Measurements from ENCODE around the gene DNAJC16. TPM values are rescaled to one million over a fixed set of nuclear protein-coding genes. Genes with fewer than 3 reads are reported as not detected.

Gene DNAJC16
- total and polyA plus RNA-seq, 2 of the 4 experiments (the other 2 are of a cell fraction) = 8.0 to 13.1 TPM

GRCh38 chr1:15504436-15504835, 22.2 kb upstream of the DNAJC16 start:
- H3K27me3 ChIP-seq (ENCODE audit: control insufficient read depth, insufficient read depth, low read length) = no peaks in the 10 kb centered on the region
- H3K56ac ChIP-seq (ENCODE audit: extremely low read depth, insufficient read depth, low read length) = no peak overlapping the region
- H3K4ac ChIP-seq (ENCODE audit: low read depth, low read length) = no peak overlapping the region
- DNase-seq (no peak), ATAC-seq (ENCODE audit: low read depth) (no peak)
- H2BK5ac ChIP-seq (ENCODE audit: low read depth, low read length, poor library complexity, severe bottlenecking) = no peak overlapping the region
- H3K18ac ChIP-seq (ENCODE audit: low read depth, low read length) = no peak overlapping the region
- H2BK15ac ChIP-seq (ENCODE audit: low read depth, low read length) = no peak overlapping the region
- H2BK120ac ChIP-seq (ENCODE audit: low read depth, low read length) = no peak overlapping the region
- H3K9me3 ChIP-seq (ENCODE audit: control insufficient read depth, insufficient read depth, low read length) = no peaks in the 10 kb centered on the region
- no peak overlapping the region for H3K14ac ChIP-seq (replicated peaks; ENCODE audit: low read depth, low read length)
- no peak overlapping the region for H3K4me3 ChIP-seq (ENCODE audit: insufficient read depth, low read depth, low read length)
- no peak overlapping the region for H2AFZ ChIP-seq (replicated peaks; ENCODE audit: low read length, poor library complexity)
- dilution Hi-C loops (cut with HindIII; ENCODE audit: low sequenced_read_pairs, unreplicated experiment) (no loop called here), intact Hi-C loops (cut with micrococcal nuclease) (no loop called here), in situ Hi-C loops (cut with MboI; ENCODE audit: low sequenced_read_pairs) (loop anchor here (10.0 kb wide), 1 partner anchor 190 kb away; no protein-coding TSS in a partner anchor)
- WGBS, 2 experiments (ENCODE audit: extremely low coverage in 2 of 2, insufficient read length in 1 of 2) = 92% methylated on average over 3 of the region's 4 CpGs; no CpG with 5 or more reads in 1 of the 2 experiments
- BruUV-seq (replicated peaks) = no TSS peak
- CTCF ChIA-PET = no interaction called here
- H3K4me2 ChIP-seq (ENCODE audit: low read depth, low read length) = no peak overlapping the region
- H2AK9ac ChIP-seq (replicated peaks; ENCODE audit: low read depth, low read length, poor library complexity) = no peak overlapping the region
- no peak overlapping the region for H4K5ac ChIP-seq (ENCODE audit: low read depth, low read length)
- no peak overlapping the region for H2BK20ac ChIP-seq (ENCODE audit: low read depth, low read length)
- peaks cover 8% of the 10 kb centered on the region; the same call in 1 of the 2 replicates for H3K36me3 ChIP-seq (ENCODE audit: control insufficient read depth, insufficient read depth, low read length)
- TF ChIP-seq NFE2L2 (IDR thresholded peaks at IDR 0.05; ENCODE audit: low read depth, low read length) (no peak), ELK1 (IDR thresholded peaks at IDR 0.05; ENCODE audit: borderline replicate concordance, low read depth, low read length) (no peak), MAZ (IDR thresholded peaks at IDR 0.05; ENCODE audit: borderline replicate concordance, low read depth, low read length) (no peak), BHLHE40 (IDR thresholded peaks at IDR 0.05; ENCODE audit: low read depth, low read length) (no peak), RCOR1 (IDR thresholded peaks at IDR 0.05; ENCODE audit: insufficient replicate concordance, low read length) (no peak), CEBPB (IDR thresholded peaks at IDR 0.05; ENCODE audit: low read depth, low read length) (no peak), FOS (IDR thresholded peaks at IDR 0.05; ENCODE audit: low read depth, low read length) (no peak), CHD1 (IDR thresholded peaks at IDR 0.05; ENCODE audit: low read depth, low read length) (no peak), SMC3 (IDR thresholded peaks at IDR 0.05; ENCODE audit: low read depth, low read length) (no peak), MAFK (IDR thresholded peaks at IDR 0.05; ENCODE audit: low read depth, low read length) (no peak), POLR2A (IDR thresholded peaks at IDR 0.05; ENCODE audit: low read depth, low read length) (no peak), RAD21 (IDR thresholded peaks at IDR 0.05; ENCODE audit: low read length) (no peak), RFX5 (IDR thresholded peaks at IDR 0.05; ENCODE audit: low read depth, low read length) (no peak), MXI1 (IDR thresholded peaks at IDR 0.05; ENCODE audit: borderline replicate concordance, low read depth, low read length) (no peak)
- TF ChIP-seq, protein P1, sequence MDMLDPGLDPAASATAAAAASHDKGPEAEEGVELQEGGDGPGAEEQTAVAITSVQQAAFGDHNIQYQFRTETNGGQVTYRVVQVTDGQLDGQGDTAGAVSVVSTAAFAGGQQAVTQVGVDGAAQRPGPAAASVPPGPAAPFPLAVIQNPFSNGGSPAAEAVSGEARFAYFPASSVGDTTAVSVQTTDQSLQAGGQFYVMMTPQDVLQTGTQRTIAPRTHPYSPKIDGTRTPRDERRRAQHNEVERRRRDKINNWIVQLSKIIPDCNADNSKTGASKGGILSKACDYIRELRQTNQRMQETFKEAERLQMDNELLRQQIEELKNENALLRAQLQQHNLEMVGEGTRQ (IDR thresholded peaks at IDR 0.05; ENCODE audit: low read depth, low read length) = no peak
- TF ChIP-seq, protein P2, sequence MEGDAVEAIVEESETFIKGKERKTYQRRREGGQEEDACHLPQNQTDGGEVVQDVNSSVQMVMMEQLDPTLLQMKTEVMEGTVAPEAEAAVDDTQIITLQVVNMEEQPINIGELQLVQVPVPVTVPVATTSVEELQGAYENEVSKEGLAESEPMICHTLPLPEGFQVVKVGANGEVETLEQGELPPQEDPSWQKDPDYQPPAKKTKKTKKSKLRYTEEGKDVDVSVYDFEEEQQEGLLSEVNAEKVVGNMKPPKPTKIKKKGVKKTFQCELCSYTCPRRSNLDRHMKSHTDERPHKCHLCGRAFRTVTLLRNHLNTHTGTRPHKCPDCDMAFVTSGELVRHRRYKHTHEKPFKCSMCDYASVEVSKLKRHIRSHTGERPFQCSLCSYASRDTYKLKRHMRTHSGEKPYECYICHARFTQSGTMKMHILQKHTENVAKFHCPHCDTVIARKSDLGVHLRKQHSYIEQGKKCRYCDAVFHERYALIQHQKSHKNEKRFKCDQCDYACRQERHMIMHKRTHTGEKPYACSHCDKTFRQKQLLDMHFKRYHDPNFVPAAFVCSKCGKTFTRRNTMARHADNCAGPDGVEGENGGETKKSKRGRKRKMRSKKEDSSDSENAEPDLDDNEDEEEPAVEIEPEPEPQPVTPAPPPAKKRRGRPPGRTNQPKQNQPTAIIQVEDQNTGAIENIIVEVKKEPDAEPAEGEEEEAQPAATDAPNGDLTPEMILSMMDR (conservative IDR thresholded peaks at IDR 0.05; ENCODE audit: low read depth, low read length) = no peak
- POLR2A ChIA-PET (ENCODE audit: unreplicated experiment) = no interaction called here
- H4K20me1 ChIP-seq (ENCODE audit: insufficient read depth, low read length) = no peaks in the 10 kb centered on the region
- no peak overlapping the region for H3K23ac ChIP-seq (ENCODE audit: low read depth, low read length)
- no peaks in the 10 kb centered on the region for H3K4me1 ChIP-seq (ENCODE audit: control insufficient read depth, insufficient read depth, low read length)
- no peaks in the 10 kb centered on the region for H3K79me1 ChIP-seq (ENCODE audit: low read depth in 1 of 2, low read length in 2 of 2)
- no peak overlapping the region for H2AK5ac ChIP-seq (ENCODE audit: low read depth, low read length)
- no peak overlapping the region for H3K9ac ChIP-seq (ENCODE audit: low read depth, low read length)
- no peak overlapping the region for H4K91ac ChIP-seq (ENCODE audit: insufficient read depth, low read depth, low read length)
- no peak overlapping the region for H3K27ac ChIP-seq (ENCODE audit: insufficient read depth, low read length)
- no peak overlapping the region for H4K8ac ChIP-seq (ENCODE audit: low read depth in 2 of 2, low read length in 2 of 2)
- H3K9me1 ChIP-seq (ENCODE audit: insufficient read depth, low read length) = no peaks in the 10 kb centered on the region

Measured in IMR-90 (cell line).